Left renal pelvis (tissue), 4 donors: Measurements from ENCODE around the gene ITGA1. TPM values are rescaled to one million over a fixed set of nuclear protein-coding genes. Genes with fewer than 3 reads are reported as not detected.
A peak's percentile ranks its signal among the peaks of the same experiment; 100 is the strongest.
"Not testable (repeated sequence)": the region's sequence is repeated elsewhere in the genome, so short reads cannot be mapped to it uniquely, and the experiment has no call there.

Experiments
- DNase-seq, 4 donors: peaks; one replicate each; pipeline ENCODE4 v3.0.0-alpha.2; 2013; ENCODE audit warnings: low read depth in 4 of 4, low spot score in 3 of 4
- polyA plus RNA-seq, 4 donors: library from polyadenylated mRNA; unstranded; fragments of 120-200 nt; gene quantifications; one replicate each; pipeline ENCODE4 v1.2.1, GENCODE V29; 2013; ENCODE audit not compliant: insufficient read length in 4 of 4

The ITGA1 gene
- polyA plus RNA-seq, 4 donors: 49.2 to 65.2 (median 58.1) TPM

DNA sequence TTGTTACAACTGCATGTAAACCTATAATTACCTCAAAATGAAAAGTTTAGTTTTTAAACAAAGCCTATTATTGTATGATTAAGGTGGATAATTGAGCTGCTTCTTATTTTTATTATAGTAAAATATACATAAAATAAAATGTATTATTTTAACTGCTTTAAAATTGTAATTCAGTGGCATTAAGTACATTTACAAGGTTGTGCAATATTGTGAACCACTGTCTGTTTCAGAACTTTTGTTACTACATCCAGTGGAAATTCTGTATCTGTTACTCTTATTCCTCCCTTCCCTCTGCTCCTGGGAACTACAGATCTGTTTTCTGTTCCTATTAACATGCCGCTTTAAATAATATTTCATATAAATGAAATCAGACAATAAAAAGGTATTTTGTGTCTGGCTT is 37.1 kb downstream of the ITGA1 start:
- DNase-seq: no peak

DNA sequence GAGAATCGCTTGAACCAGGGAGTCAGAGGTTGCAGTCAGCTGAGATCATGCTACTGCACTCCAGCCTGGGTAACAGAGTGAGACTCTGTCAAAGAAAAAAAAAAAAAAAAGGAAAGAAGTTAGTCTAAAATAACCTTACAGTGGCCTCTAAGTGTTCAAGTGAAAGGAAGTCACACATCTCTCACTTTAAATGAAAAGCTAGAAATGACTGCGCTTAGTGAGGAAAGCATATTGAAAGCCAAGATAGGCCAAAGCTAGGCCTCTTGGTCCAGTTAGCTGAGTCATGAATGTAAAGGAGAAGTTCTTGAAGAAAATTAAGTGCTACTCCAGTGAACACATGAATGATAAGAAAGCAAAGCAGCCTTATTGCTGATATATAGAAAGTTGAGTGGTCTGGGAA is 38.1 kb downstream of the ITGA1 start:
- DNase-seq: no peak

DNA sequence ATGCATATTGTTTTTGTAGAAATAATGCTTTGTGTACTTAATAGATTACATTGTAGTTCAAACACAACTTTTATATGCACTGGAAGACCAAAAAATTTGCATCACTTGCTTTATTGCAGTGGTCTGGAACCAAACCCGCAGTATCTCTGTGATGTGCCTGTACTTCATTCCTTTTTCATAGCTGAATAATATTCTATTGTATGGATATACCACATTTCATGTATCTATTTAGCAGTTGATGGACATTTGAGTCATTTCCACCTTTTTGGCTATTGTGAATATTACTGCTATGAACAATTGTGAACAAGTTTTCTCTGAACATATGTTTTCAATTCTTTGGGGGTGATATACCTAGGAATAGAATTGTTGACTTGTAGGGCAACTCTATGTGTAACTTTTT is 40.1 kb downstream of the ITGA1 start:
- DNase-seq: no peak

DNA sequence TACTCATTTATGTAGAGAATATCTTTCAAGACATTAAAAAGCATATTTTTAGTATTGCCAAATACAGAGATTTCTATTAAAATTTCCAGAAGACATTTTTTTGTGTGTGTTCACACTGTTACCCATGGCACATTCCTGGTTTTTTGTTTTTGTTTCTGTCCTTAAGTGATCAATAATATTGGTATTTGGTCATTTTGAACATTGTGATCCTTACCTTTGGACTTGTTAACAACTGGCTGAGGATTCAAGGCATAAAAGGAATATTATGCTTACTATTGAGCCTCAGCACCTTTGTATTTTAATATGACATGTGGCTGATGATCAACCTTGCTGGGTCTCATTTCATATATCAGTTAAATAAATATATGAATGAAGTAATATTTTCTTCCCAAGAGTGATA is 41.9 kb downstream of the ITGA1 start:
- DNase-seq: no peak

DNA sequence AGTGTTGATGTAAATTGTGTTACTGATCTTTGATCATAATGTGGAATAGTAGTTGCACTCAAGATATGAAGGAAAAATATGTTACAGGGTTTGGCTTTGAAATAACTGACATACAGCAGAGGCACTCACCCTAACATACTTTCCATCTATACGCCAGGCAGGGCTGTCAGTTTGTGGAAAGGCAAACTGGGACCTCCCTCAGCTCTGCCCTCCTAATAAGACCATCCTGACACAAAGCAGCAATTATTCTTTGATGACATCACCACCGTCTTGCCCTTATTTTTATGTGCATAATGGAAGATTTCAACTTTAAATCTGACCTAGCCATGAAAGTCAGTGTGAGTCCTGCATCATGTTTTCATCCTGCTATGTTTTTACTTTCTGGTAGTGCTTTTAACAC is 42.9 kb downstream of the ITGA1 start:
- no peak for DNase-seq

DNA sequence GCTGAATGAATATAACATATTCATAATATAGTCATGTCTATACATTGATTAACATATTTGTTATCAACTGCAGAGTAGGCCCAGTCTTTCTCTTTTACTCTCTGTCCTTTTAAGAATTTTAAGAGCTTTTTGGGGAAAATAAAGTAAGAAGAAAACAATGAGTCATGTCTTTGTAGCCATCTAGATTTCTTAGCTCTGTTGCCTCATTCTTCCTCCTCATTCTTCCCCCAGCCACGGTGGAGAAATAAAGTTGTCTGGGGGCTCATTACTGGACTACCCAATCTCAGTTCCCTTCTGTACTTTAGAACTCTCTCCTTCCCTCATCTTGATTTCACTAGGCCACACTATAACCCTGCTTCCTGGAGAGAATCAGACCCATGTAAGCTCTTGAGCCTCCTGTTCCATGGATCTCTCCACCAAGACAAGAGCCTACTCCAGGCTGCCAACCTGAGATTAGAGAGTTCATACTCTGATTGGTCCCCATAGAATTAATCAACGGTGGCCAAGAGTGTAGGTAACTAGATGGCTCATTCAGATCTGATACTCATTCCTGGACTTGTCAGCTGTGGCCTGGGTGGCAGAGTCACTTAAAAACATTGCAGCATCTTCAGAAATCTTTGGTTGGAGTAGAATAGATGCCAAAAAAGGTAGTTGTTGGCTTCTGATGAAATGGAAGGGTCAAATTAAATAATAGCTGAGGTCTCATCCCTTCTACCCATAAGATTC is 44.2 kb downstream of the ITGA1 start:
- no peak for DNase-seq

DNA sequence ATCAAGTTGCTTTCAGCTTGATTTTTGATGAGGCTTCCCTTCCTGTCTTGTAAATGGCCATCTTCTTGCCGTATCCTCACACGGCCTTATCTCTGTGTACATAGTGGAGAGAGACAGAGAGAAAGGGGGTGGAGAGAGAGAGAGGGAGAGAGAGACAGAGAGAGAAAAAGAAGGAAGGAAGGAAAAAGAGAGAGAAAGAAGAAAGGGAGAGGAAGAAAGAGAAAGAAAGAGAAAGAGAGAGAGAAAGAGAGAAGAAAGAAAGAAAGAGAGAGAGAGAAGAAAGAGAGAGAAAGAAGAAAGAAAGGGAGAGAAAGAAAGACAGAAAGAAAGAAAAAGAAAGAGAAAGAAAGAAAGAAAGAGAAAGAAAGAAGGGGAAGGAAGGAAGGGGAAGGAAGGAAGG is 46.6 kb downstream of the ITGA1 start:
- DNase-seq: no peak

DNA sequence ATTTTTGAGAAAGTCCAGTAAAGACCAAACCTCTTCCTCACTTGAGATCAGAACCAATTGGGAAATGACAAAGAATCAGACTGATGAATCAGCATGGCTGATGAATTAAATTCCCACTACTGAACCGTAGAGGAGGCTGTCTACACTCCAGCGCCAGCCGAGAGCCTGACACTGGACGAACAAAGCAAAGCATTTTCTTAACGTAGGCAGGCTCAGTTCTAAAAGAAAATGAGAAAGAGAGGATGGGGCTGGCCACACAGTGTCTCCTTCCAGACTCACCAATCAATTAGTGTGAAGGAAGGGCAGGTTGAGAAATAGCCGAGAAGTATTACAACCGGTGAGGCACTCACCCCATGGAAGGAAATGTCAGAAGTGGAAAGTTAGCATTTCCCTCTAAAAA is 49.4 kb downstream of the ITGA1 start:
- no peak for DNase-seq

DNA sequence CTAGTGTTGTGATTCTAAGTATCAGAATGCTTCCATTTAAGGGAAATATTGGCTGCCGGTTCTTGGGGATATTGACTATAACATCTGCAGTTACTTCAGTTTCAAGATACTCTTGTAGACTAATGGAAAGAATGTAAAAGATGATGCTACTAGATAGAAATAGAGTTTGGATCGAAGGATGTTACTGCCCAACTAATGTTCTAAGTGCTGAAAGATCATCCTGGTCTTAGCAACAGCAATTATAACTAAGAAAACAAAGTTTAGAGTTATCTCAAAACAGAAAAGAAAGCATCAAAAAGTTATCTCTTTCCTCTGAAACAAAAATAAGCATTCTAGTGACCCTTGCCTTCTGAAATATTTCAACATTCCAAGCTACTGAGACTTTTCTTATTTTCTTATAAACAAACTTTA is 49.9 kb downstream of the ITGA1 start:
- DNase-seq: no peak

DNA sequence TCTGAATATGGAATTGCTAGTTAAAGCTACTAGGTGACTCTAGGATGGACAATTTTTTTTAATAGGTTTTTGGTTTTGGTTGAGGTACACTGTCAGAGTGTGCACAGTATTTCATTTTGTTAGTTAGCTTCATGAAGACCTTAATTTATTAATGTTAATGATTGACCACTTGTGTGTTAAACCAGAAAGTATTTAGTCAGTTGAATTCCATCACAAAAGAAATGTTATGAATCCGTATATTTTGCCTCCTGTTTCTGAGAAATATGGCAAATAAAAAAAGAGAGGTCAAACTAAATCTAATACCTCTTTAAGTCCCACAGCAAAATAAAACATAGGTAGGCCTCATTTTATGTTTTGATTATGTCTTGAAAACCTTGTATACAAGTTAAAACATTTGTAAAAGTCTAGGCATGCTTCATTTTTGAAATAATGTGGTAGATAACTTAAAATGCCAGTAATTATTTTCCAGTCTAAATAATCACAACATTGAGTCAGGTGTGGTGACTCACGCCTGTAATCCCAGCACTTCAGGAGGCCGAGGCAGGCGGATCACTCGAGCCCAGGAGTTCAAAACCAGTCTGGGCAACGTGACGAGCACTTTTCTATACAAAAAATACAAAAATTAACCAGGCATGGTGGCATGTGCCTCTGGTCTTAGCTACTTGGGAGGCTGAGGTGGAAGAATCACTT is 50.8 kb downstream of the ITGA1 start:
- DNase-seq: no peak

DNA sequence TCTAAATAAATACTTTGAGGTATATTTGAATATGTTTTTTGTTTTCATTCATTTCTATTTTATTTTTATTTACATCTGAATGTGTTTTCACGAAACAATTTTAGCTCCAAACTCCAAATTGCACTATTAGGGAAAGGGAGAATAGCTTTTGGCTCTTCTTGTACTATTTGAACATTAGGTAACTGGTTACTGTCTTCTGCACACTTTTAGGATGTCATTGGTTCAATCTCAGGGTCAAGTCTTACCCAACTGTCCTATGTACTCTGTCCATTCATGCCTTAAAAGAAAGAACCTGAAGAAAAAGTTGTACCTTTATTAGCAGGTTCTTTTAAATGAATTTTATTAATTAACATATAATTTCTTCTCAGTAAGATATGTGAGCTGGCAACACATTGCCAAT is 51.6 kb downstream of the ITGA1 start:
- no peak for DNase-seq

DNA sequence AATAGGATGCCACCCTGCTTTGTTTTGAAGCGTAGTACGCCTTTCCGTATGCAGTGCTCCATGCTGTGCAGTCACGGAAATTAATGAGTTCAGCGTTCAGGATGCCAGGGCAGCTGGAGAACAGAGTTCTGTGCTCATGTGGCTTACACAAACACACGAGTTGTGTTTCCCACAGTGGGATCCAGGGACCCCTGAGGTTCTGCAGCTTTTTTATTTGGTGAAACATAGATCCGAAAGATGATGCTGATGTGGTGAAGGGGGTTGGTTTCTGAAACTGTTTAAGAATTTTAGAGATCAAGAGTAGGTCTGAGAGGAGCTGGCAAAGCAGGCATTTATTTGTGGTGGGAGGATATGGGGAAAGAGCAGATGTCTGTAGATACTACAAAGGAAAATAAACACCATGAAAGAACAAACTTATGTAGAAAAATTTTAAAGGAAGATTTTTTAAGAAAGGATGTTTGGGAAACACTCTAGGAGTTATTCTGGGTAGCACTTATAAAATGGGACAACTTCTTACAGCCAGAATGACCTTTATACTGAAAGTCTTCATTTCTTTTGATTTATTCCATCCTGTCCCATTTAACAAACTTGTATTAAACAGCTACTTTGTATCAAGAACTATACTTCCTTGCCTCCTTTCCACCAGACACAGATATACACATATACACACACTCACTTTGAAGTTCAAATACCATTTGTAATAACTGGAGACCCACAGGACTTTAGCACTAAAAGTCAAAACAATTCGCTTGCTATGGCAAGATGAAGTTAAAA is 52.7 kb downstream of the ITGA1 start:
- no peak for DNase-seq

DNA sequence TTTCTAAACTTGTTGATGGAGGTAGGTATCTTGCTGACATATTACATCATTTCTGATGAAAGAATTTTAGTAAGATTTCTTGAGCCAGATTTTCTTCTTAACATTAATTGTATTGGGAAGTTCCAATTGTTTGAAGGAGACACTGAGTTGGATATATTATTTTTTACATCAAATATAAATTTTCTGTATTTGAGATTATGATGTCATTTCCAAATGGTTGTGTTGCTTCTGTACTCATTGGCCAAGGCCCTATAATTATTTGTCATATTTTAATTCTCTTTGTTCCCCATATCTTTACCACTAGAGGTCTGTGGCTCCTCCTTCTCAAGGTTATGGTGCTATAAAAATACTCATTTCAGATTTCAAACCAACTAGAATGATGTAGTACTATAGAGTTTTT is 53.4 kb downstream of the ITGA1 start:
- no peak for DNase-seq

DNA sequence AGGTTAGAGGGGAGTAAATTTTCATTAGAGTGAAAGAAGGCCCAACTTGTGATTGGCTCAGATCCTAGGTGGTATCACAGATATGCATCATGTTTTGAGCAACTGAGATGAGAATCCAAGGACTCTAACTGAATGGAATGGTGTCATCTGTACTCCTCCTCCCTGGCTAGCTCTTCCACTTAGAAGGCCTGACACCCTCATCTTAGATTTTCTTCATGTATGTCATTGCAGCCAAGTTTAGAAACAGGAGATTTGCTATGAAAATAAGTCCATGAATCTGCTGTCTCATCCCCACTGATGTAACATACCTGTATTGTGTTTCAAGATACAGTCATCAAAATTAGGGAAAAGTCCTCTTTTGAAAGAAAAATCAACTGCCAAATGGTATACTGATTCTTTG is 54.4 kb downstream of the ITGA1 start:
- no peak for DNase-seq

DNA sequence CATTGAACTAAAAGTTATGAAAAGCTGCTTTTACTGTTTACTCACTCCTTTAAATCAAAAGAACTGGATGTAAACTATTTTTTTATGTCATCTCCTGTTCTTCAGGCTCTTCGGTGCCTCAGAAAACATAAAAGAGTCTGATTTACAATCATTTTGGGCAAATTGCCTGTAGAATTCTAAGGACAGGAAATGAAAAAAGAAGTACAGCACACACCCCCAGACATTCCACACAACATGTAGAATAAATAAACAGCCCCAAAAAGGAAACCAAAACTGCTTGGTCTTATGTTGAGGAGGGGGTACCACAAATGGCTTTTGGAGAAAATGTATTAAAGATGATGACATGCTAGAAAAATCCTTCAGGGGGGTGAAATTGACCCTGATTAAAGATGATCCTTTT is 57.2 kb downstream of the ITGA1 start:
- peak in 2 of 4 donors; percentile 62 to 75 for DNase-seq

DNA sequence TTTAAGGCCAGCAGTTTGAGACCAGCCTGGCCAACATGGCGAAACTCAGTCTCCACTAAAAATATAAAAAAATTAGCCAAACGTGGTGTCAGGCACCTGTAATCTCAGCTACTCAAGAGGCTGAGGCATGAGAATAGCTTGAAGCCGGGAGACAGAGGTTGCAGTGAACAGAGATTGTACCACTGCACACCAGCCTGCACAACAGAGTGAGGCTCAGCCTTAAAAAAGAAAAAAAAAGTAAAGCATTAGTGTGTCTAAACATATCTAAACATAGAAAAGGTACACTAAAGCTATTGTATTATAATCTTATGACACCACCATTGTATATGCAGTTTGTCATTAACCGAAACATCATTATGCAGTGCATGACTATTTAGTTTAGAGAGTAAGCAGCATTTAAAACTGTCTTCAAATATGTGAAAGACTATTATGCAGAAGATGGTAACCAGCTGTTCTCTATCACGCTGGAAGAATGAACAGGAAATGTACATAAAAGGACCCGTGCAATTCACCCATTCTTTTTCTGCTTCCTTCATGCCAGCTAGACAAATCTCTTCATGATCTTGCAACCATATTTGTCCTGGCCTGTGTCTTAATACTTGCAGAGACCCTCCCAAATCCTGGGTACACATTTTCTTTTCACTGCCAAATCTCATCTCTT is 58.6 kb downstream of the ITGA1 start:
- DNase-seq: no peak

DNA sequence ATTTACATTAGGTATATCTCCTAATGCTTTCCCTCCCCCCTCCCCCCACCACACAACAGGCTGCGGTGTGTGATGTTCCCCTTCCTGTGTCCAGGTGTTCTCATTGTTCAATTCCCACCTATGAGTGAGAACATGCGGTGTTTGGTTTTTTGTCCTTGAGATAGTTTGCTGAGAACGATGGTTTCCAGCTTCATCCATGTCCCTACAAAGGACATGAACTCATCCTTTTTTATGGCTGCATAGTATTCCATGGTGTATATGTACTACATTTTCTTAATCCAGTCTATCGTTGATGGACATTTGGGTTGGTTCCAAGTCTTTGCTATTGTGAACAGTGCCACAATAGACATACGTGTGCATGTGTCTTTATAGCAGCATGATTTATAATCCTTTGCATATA is 61.0 kb downstream of the ITGA1 start:
- not testable (repeated sequence) for DNase-seq

DNA sequence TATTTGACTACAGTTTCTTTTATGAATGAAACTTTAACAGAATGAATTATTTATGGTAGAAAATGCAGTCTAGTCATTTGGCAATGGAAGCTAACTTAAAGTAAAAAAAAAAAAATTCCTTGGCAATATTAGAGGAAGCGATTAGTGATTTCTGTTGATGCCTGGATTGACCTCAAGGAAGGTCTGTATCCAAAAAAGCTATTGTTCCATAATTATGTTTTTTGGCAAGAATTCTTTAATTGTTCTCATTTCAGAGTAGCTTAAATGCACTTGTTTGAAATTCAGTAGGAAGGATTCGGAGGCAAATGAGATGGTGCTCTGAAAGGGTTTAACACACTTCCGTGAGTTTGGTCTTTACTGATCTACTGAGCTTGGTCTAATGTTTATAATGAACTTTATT is 61.8 kb downstream of the ITGA1 start:
- DNase-seq: no peak

DNA sequence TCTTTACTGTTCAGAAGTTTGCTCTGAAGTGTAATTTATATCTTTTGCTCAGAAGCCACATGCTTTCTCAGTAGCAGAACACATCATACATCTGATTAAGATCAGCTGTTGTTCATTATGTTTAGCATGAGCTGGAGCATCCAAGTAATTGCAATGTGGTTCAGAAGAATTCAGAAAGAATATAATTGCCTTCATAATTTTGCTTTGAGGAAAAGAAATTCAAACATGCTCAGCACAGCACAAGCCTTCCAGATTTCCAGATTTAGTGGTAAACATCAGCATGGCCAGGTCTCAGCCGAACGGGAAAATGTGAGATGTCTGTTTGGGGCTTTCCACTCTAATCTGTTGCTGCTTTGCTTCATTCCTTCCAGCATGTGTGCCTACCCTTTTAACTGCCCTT is 65.9 kb downstream of the ITGA1 start:
- DNase-seq: no peak

DNA sequence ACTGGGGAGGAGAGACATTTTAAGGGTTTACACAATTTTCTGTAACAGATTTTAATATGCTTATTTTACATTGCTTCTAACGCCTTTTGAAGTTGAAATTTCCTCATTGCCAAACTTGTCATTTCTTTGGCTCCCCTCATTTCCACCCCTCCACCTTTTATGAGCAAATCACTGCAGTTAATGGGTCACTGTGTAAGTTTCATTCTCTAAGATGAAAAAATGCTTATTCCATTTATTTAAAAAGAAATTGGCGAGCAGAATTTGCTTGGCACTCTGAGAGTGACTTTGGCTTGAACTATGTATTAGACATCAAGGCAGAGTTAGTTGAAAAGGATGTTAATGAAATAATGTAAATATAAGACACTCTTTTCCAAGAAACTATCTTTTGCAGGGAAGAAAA is 66.6 kb downstream of the ITGA1 start:
- DNase-seq: no peak

DNA sequence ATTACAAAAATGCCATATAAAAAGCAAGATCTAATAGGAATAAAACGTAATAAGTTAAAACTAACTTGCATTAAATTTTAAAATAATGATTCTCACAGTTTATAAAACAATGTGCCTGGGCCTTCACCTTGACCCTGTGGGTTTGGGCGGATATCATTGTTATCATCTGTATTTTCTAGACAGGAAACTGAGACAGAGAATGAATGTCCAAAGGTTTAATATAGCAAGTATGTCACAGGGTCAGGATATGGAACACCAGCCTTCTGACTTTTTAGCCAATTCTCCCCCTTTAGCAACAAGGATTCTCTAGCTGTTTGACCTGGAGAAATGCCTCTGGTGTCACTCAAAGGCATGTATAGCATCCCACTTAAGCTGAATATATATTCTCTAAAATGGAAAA is 67.2 kb downstream of the ITGA1 start:
- DNase-seq: no peak
